ENCODE measurements around the gene SSU72.
"Not testable (repeated sequence)": the region's sequence is repeated elsewhere in the genome, so short reads cannot be mapped to it uniquely, and the experiment has no call there.

Gene SSU72

GRCh38 chr1:1609822-1610485 lies 35.3 kb upstream of the SSU72 start:
- DNase-seq = no peak

- no peak for DNase-seq
These were observed 31.6 kb upstream of the SSU72 start for GRCh38 chr1:1606232-1606631.

- DNase-seq = no peak
These were observed 31.1 kb upstream of the SSU72 start for GRCh38 chr1:1605724-1606123.

- DNase-seq = no peak
These were observed 30.4 kb upstream of the SSU72 start for GRCh38 chr1:1605034-1605591.

- no peak for DNase-seq
These were observed 29.8 kb upstream of the SSU72 start for GRCh38 chr1:1604374-1605033.

- DNase-seq = no peak
These were observed 29.2 kb upstream of the SSU72 start for GRCh38 chr1:1603671-1604373.

- no peak for DNase-seq
These were observed 28.4 kb upstream of the SSU72 start for GRCh38 chr1:1602968-1603506.

GRCh38 chr1:1602304-1602967 lies 27.8 kb upstream of the SSU72 start:
- DNase-seq = no peak

GRCh38 chr1:1601564-1602303 lies 27.1 kb upstream of the SSU72 start:
- no peak for DNase-seq

GRCh38 chr1:1600861-1601563 lies 26.3 kb upstream of the SSU72 start:
- DNase-seq = no peak

- no peak for DNase-seq
These were observed 25.5 kb upstream of the SSU72 start, which contains the start of gene FNDC10 for GRCh38 chr1:1599935-1600860. Gene FNDC10, minus strand, starts transcription at chr1:1600135. Its CDS starts 120 bp downstream, at chr1:1600015.

- no peak for DNase-seq
These were observed 24.6 kb upstream of the SSU72 start for GRCh38 chr1:1599030-1599934.

GRCh38 chr1:1598720-1599029 lies 24.0 kb upstream of the SSU72 start:
- DNase-seq = no peak

GRCh38 chr1:1598051-1598719 lies 23.5 kb upstream of the SSU72 start:
- no peak for DNase-seq

- no peak for DNase-seq
These were observed 22.7 kb upstream of the SSU72 start for GRCh38 chr1:1597275-1597930.

GRCh38 chr1:1596493-1597274 lies 22.0 kb upstream of the SSU72 start:
- no peak for DNase-seq

GRCh38 chr1:1595341-1595740 lies 20.7 kb upstream of the SSU72 start:
- DNase-seq = not testable (repeated sequence)
